ENCODE measurements around the gene MTX1. TPM values are rescaled to one million over a fixed set of nuclear protein-coding genes. Genes with fewer than 3 reads are reported as not detected.
A peak's percentile ranks its signal among the peaks of the same experiment; 100 is the strongest.

The MTX1 gene
- total RNA-seq, 3 donors from 2014 or later, result 41.1 to 50.8 (median 44.8) TPM

- Histone ChIP-seq H3K4me3 (no peak overlapping the region), H3K27ac (peak overlapping the region in 1 of 2 donors; percentile 85), H3K4me1 (peaks cover 0 to 16% of the 10 kb centered on the region in 2 donors), H3K9me3 (no peaks in the 10 kb centered on the region), H3K27me3 (no peaks in the 10 kb centered on the region), H3K36me3 (no peaks in the 10 kb centered on the region)
- TF ChIP-seq POLR2AphosphoS5 (IDR thresholded peaks at IDR 0.05) (no peak), CTCF (IDR thresholded peaks at IDR 0.05) (no peak), POLR2A (IDR thresholded peaks at IDR 0.05) (no peak)
- peak in 1 of 2 donors; percentile 51 for DNase-seq (ENCODE audit: low spot score in 2 of 2)
- intact Hi-C loops (cut with DNase I; ENCODE audit: low total_unique reads), result no loop called here
Measured at GRCh38 chr1:155175927-155176371, 32.5 kb upstream of the MTX1 start.

GRCh38 chr1:155176544-155177071 lies 31.9 kb upstream of the MTX1 start:
- Histone ChIP-seq H3K36me3 (no peaks in the 10 kb centered on the region), H3K4me3 (peak overlapping the region in 1 of 3 donors; percentile 26), H3K27me3 (no peaks in the 10 kb centered on the region), H3K27ac (peak overlapping the region; percentile 85 to 94), H3K4me1 (peaks cover 0 to 16% of the 10 kb centered on the region in 2 donors), H3K9me3 (no peaks in the 10 kb centered on the region)
- intact Hi-C loops (cut with DNase I; ENCODE audit: low total_unique reads), result no loop called here
- peak; percentile 78 to 91 for DNase-seq (ENCODE audit: low spot score in 2 of 2)
- TF ChIP-seq CTCF (IDR thresholded peaks at IDR 0.05) (peak; percentile 93 to 97 (median 94)), POLR2AphosphoS5 (IDR thresholded peaks at IDR 0.05) (peak in 1 of 3 donors; percentile 32), POLR2A (IDR thresholded peaks at IDR 0.05) (no peak)

- peak overlapping the region in 1 of 3 donors; percentile 26 for H3K4me3 ChIP-seq
- H3K4me1 ChIP-seq, result peaks cover 0 to 14% of the 10 kb centered on the region in 2 donors
- H3K27ac ChIP-seq, result peak overlapping the region; percentile 85 to 94
- no peaks in the 10 kb centered on the region for H3K27me3 ChIP-seq
- no peaks in the 10 kb centered on the region for H3K36me3 ChIP-seq
- H3K9me3 ChIP-seq, result no peaks in the 10 kb centered on the region
- TF ChIP-seq POLR2AphosphoS5 (IDR thresholded peaks at IDR 0.05), result peak in 1 of 3 donors; percentile 34
- no peak for TF ChIP-seq CTCF (IDR thresholded peaks at IDR 0.05)
- intact Hi-C loops (cut with DNase I; ENCODE audit: low total_unique reads), result no loop called here
- peak; percentile 84 to 87 for DNase-seq (ENCODE audit: low spot score in 2 of 2)
Measured at GRCh38 chr1:155177192-155177917, 31.1 kb upstream of the MTX1 start.

- peaks cover 0 to 13% of the 10 kb centered on the region in 2 donors for H3K4me1 ChIP-seq
- peak in 1 of 2 donors; percentile 50 for DNase-seq (ENCODE audit: low spot score in 2 of 2)
- peak overlapping the region in 1 of 3 donors; percentile 8 for H3K4me3 ChIP-seq
- no peaks in the 10 kb centered on the region for H3K9me3 ChIP-seq
- no peaks in the 10 kb centered on the region for H3K36me3 ChIP-seq
- peak overlapping the region; percentile 85 to 94 for H3K27ac ChIP-seq
- H3K27me3 ChIP-seq, result no peaks in the 10 kb centered on the region
- TF ChIP-seq CTCF (IDR thresholded peaks at IDR 0.05) (no peak), POLR2AphosphoS5 (IDR thresholded peaks at IDR 0.05) (no peak), POLR2A (IDR thresholded peaks at IDR 0.05) (no peak)
- intact Hi-C loops (cut with DNase I; ENCODE audit: low total_unique reads), result no loop called here
Measured at GRCh38 chr1:155177918-155178281, 30.6 kb upstream of the MTX1 start.

GRCh38 chr1:155178441-155179111 lies 29.9 kb upstream of the MTX1 start:
- TF ChIP-seq POLR2AphosphoS5 (IDR thresholded peaks at IDR 0.05), result peak in 1 of 3 donors; percentile 15
- TF ChIP-seq POLR2A (IDR thresholded peaks at IDR 0.05), result no peak
- H3K27ac ChIP-seq, result peak overlapping the region; percentile 85 to 94
- intact Hi-C loops (cut with DNase I; ENCODE audit: low total_unique reads), result no loop called here
- DNase-seq (ENCODE audit: low spot score in 2 of 2), result peak in 1 of 2 donors; percentile 50
- H3K4me3 ChIP-seq, result peak overlapping the region; percentile 11 to 33 (median 13)
- H3K36me3 ChIP-seq, result no peaks in the 10 kb centered on the region
- peaks cover 0 to 13% of the 10 kb centered on the region in 2 donors for H3K4me1 ChIP-seq
- H3K27me3 ChIP-seq, result no peaks in the 10 kb centered on the region
- no peaks in the 10 kb centered on the region for H3K9me3 ChIP-seq
